HG02870 (cell line): ENCODE data around the gene KRAS.

Experiments used
- ATAC-seq: cut with Tn5 transposase; IDR thresholded peaks from one replicate; pipeline ENCODE4 v1.9.1; 2021; ENCODE audit warnings: mild to moderate bottlenecking, moderate library complexity; ENCODE audit not compliant: unreplicated experiment

KRAS gene

DNA sequence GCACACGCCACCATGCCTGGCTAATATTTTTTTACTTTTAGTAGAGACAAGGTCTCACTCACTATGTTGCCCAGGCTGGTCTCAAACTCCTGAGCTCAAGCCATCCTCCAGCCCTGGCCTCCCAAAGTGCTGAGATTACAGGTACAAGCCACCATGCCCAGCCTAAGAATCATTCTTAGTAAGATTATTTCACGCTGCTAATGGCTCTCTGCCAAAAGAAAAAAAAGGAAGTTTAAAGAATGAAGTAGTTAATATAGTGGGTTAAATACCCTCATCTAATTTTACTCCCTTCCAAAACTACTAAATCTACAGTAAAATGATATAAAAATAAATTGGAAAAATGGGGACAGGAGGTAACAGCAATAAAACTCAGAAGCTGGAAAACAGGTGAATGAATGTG lies 53.1 kb downstream of the KRAS start:
- ATAC-seq: no peak

DNA sequence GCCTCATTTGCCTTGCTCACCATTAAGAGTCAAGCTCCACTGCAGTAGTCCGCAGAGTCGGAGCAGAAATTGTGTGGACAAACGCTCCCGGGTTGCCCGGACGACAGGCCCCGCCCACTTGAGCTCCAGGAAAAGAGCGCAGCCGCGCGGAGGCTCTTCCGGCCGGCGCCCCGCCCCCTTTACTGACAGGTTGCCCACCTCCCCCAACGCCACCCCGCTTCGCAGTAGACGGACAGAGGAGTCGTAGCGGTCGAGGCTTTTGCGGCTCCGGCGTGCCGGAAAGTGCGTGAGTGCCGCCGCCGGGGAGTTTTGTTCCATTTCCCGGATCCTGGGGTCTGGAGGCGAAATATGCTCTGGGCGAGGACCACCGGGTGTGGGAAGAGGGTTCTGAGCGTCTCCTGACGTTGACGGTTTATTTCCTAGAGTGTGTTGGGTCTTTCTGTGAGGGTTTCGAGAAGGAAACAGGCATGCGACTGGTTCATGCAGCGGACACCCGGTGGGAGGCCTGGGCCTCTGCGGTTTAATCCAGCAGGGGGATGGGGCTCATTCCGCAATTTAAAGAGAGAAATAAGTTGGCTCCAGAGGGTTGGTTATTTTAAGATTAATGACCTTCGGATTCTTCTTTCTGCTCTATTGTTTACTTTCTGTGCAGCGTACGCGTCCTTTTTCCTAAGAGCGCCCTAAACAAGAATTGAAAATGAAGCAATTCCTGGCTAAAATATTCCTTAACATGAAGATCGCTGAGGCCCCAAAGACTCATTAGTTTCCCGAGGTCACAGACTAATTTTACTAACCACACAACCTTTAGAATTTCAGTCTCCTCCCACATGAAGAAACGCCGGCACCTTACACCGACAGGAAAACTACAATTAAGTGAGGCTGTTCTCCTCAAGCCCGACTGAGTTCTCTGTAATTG lies 55.4 kb downstream of the KRAS start, which contains the start of the genes DNAI7 and ETFRF1:
TSS of gene DNAI7 (minus strand) at position 105 of the 916 bp plus-strand sequence. CDS start at position 23, 82 bp downstream.
TSS of gene ETFRF1 (plus strand) at position 182 of the 916 bp plus-strand sequence. CDS start 8,720 bp downstream, outside the sequence.
- ATAC-seq: peak; percentile 92

DNA sequence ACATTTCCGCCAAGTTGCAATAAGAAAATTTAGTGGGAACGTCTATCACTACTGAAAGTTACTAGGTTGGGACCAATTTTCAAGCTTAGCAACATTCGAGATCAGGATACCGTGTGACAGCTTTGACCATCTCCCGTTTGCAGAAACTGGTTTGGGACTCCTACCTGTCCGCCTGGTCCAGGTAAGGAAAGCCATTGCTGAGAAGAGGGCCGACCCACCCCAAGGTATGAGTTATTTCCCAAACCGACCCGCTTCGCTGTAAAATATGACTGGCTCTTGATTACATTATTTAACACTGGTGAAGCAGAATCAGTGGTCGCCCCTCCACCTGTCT lies 56.0 kb downstream of the KRAS start:
- no peak for ATAC-seq

DNA sequence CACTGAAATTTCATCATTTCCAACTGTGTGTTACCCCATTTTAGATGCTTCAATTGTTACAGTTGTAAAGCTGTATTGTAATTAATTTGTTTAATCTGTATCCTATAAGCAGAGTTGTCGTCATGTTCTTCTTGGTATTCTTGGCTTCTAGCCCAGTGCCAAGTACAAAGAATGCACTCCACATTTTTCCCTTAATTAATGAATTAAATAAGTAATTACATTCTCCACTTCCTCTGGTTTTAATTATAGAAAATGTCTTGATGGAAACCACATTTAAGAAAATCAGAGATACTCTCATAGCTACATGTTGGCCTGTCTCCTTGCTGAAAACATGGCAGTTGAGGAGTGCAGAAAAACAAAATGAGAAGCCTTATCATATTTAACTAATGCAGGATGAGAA lies 56.5 kb downstream of the KRAS start:
- ATAC-seq: no peak

DNA sequence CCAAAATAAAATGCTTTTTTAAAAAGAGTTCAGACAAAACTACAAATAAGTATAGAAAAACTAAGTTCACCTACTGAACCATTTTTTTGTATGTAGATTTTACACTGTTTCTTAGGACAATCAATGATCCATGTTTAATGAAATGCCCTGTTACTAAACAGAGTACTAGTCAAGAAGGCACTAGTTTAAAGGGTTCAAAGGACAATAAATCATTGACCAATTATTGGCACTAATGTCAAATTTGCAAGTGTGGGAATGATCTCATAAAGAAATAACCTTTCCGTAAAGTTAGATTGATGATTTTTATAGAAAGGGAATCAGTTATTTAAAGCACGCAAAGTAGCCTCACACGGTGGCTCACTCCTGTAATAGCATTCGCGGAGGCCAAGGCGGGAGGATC lies 59.9 kb downstream of the KRAS start:
- ATAC-seq: no peak

DNA sequence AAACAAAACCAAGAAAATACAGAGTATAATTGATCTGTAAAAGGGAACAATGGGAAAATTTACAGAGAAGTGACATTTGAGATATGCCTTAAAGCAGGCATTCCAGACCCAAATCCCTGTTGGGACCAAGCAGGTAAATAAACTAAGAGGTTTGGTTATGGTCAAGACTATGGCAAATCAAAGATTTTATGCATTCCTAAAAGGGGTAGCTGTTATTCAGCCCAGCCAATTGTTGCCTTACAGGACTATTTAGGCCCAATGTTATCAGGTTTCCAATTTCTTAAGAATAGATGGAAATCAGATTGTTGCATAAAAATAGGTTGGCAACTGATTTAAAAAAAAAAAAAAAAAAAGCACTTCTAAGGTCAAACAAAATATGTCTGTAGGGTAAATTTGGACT lies 61.1 kb downstream of the KRAS start:
- ATAC-seq: no peak

DNA sequence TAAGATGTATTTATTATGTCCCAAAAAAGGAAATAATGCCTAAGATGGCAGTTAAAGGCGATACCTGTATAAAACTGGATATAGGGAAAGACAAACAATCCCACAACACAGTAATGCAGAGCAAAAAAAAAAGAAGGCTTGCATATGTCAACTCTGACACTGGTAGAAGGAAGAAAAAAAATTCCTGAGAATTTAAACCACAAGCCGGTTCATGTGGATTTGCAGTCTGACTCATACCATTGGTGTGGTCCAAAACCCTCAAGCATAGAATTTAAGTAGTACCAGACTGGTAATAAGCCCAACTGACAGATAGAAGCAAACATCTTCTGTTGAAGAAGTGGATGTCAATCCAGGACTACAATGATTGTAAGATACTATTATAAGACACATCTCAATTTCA lies 62.9 kb downstream of the KRAS start:
- ATAC-seq: no peak

DNA sequence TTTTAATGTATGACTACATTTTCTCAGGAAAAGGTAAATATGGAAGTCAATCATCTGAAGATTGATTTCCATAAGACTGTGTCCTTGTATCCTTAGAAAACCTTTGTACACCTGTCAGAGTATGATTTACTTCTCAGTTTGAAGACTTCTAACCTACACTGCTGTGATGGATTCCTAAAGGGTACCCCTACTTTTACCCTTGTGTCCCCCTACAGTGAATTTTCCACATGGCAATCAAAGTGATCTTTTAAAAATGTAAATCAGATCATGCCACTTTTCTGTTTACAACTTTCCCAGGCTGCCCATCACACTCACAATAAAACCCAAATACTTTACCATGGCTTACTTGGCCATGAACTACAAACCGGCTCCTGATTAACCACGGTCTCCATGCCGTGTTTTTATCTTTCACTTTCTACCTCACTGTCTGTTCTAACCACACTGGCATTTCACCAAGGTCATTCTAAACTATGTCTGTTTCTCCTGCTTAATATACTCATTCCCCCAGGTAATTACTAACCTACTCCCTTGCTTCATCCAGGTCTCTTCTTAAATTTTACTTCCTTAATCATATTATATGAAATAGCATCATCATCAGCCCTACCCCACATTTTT lies 63.8 kb downstream of the KRAS start:
- ATAC-seq: peak; percentile 80

DNA sequence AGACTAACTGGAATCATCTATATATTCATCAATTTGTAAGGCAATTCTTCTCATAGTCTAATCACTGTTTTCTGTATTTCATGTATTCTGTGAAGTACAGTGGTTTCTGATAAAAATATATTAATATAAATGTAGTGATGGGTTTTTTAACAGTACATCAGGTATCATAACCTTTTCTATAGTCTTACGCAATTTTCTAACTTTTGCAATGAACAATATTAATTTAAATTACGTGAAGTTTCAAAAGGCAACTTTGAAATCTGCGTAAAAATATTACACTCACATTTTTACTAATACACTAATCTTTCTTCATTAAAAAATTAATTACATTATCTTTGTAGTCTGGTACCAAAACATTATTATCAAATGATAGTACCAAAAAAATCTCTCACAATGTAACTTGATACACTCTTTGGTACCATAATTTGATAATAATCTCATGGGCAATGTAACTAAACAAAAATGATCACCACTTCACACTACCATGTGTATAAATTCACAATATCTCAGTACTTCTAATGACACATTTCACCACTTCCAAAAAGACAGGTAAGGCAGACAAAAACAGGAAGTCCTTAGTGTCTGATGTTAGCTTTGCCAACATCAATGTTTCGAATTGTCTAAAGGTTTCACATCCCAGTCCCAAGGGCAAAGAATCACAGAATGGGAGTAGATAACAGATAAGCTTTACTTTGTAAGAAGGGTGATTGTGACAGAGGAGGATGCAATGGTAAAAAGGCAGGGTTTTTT lies 64.5 kb downstream of the KRAS start:
- no peak for ATAC-seq

DNA sequence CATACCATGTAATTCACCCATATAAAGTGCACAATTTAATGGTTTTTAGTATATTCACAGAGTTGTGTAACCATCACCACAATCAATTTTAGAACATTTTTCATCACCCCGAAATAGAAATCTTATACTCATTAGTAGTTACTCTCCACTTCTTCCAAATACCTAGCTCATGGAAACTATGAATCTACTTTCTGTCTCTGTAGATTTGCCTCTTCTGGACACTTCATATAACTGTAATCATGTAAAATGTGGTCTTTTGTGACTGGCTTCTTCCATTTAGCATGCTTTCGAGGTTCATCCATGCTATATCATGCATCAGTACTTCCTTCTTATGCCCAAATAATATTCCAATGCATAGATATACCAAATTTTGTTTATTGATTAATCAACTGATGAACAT lies 66.6 kb downstream of the KRAS start:
- no peak for ATAC-seq

DNA sequence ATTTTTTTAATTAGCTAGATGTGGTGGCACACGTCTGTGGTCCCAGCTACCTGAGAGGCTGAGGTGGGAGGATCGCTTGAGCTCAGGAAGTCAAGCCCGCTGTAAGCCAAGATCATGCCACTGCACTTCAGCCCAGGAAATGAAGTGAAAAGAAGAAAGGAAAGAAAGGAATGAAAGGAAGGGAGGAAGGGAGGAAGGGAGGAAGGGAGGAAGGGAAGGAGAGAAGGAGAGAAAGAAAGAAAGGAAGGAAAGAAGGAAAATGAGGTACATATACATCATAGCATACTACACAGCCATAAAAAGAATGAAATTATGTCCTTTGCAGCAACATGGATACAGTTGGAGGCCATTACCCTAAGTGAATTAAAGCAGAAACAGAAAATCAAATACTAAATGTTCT lies 68.0 kb downstream of the KRAS start:
- ATAC-seq: no peak

DNA sequence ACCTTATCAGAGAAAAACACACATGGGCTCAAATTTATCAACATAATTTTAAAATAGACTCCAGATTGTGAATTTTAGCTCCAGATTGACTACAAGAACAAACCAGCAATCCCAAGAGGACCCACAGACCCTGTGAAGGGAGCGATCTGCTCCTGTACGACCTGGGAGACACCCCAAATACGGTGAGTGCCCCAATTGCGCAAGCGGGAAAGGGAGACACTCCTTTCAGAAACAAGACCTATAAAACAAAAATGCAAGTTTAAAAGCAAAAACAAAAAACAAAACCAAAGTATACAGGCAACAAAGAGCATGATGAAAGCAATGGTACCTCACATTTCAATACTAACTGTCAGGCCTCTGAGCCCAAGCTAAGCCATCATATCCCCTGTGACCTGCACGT lies 87.9 kb downstream of the KRAS start:
- ATAC-seq: no peak

DNA sequence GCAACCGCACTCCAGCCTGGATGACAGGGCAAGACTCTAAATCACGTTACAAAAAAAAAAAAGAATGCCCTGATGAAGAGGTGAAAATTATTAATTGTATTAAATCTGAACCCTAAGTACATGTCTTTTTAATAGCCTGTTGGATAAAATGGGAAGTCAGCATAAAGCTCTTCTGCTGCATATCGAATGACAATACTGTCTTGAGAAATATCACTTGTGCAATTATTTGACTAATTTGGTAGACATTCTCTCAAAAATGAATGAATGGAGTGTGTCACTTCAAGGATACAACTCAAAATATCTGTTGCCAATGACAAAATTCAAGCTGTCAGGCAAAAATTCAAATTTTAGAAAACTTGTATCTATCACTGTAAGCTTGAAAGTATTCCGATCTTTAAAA lies 94.7 kb downstream of the KRAS start:
- no peak for ATAC-seq

DNA sequence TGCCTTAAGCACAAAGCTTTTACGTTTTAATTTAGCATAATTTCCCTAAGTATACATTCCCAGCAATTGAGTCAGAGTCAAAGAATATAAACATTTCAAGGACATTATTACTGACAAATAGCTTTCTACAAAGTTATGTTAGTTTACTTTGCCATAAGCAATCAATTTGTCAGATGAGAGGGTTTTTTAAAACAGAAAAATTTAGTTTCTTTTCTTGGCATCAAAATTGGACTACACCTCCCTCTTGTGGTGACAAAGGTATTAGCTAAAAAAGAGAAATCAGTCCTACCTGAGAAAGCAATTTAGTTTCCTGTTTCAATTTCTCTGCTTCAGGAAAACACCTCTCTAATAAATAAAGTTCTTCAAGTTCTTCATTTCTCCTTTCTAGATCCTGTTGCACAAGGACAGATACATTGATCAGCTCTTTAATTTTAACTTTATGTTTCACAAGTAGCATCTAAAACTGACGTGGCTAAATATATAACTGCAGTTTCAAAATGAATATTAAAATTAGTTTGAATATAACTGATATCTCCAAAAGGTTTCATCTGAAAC lies 95.6 kb downstream of the KRAS start:
- peak; percentile 49 for ATAC-seq
